Fibroblast of skin of scalp (primary cell): ENCODE measurements around the gene PACSIN1. TPM values are rescaled to one million over a fixed set of nuclear protein-coding genes. Genes with fewer than 3 reads are reported as not detected.

ENCODE experiments used
- DNase-seq: peaks from one replicate; pipeline ENCODE4 v3.0.0-alpha.2; 2013
- polyA plus RNA-seq, 2 experiments: library from polyadenylated mRNA; unstranded; fragments of 120-200 nt; gene quantifications; one replicate each; pipeline ENCODE4 v1.2.1, GENCODE V29; 2013; ENCODE audit not compliant: insufficient read length in 2 of 2

The PACSIN1 gene, protein sequence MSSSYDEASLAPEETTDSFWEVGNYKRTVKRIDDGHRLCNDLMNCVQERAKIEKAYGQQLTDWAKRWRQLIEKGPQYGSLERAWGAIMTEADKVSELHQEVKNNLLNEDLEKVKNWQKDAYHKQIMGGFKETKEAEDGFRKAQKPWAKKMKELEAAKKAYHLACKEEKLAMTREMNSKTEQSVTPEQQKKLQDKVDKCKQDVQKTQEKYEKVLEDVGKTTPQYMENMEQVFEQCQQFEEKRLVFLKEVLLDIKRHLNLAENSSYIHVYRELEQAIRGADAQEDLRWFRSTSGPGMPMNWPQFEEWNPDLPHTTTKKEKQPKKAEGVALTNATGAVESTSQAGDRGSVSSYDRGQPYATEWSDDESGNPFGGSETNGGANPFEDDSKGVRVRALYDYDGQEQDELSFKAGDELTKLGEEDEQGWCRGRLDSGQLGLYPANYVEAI
- not detected for polyA plus RNA-seq (2013, experiment 1 of 2; ENCODE audit: insufficient read length)
- 0.33 TPM for polyA plus RNA-seq (2013, experiment 2 of 2; ENCODE audit: insufficient read length)

- no peak for DNase-seq
Measured at GRCh38 chr6:34465531-34466241, at the start of gene PACSIN1. Gene PACSIN1 (plus strand): TSS chr6:34466076. CDS start chr6:34526306, 60,230 bp downstream.

DNA sequence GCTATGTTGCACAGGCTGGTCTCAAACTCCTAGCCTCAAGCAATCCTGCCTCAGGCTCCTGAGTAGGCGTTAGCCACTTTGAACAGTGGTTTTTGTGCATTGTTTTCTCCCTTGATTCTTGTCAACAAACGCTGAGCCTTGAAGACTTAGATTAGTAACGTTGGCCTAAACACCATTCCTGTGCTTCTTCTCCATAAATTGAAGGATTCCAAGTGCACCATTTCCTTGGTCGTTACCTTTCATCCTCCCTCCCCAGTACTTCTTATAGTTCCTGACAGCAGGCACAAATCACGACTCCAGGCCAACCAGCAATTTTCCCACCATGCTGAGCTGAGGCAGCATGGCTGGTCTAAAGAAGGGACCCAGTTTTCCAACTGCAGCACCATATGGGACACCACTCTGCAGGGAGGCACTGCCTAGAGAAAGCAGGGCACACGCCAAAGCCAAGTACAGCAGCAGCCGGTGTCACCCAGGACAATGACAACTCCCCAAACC, 49.0 kb upstream of the PACSIN1 start:
- no peak for DNase-seq

DNA sequence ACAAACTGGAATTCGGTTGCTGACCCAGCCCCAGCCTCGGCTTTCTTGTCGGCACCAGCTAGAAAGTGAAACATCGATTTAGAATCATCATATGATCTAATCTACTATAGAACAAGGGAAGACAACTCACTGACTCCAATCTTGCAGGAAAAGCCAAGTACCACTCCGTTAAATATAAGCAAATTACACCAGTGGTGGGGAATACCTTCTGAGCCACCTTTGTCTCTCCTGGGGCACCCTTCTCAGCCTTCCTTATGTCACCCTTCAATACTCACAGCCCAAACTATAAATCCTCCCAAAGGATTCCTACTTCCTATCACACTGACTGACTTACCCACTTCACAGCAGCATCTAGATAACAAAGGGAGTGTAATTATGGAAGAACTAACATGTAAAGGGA, 47.5 kb upstream of the PACSIN1 start:
- no peak for DNase-seq

DNA sequence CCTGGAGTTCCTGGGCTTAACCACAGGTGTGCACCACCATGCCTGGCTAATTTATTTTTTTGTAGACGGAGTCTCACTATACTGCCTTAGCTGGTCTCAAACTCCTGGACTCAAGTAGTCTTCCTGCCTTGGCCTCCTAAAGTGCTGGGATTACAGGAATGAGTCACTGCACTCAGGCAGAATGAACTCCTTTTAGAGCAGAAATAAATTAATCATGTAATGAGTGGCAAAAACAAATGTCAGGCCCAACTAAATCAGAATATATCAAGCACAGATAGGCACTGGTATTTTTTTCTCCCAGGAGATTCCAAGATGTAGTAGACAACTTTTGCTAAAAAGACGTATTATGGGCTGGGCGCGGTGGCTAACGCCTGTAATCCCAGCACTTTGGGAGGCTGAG, 42.6 kb upstream of the PACSIN1 start:
- DNase-seq, result no peak

GRCh38 chr6:34424200-34425131, 41.4 kb upstream of the PACSIN1 start:
- no peak for DNase-seq

- no peak for DNase-seq
Measured at GRCh38 chr6:34425132-34425497, 40.8 kb upstream of the PACSIN1 start.

- DNase-seq, result peak; percentile 94
Measured at GRCh38 chr6:34425498-34426410, 40.1 kb upstream of the PACSIN1 start, which contains the start of gene RPS10. Gene RPS10 (minus strand): TSS chr6:34426069. CDS start chr6:34425221, 848 bp downstream.

DNA sequence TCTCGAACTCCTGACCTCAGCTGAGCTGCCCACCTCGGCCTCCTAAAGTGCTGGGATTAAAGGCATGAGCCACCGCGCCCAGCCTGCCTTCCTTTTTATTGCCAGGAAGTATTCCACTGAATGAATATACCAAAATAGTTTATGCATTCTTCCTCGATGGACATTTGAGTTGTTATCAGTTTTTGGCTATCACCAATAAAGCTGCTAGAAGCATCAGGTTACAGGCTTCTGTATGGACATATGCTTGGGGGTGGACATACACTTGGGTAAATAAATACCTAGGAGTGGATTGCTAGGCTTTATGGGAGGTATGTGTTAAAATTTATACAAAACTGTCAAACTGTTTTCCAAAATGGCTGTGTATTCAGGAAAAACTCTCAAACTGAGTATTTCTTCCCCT, 30.0 kb upstream of the PACSIN1 start:
- DNase-seq, result no peak

DNA sequence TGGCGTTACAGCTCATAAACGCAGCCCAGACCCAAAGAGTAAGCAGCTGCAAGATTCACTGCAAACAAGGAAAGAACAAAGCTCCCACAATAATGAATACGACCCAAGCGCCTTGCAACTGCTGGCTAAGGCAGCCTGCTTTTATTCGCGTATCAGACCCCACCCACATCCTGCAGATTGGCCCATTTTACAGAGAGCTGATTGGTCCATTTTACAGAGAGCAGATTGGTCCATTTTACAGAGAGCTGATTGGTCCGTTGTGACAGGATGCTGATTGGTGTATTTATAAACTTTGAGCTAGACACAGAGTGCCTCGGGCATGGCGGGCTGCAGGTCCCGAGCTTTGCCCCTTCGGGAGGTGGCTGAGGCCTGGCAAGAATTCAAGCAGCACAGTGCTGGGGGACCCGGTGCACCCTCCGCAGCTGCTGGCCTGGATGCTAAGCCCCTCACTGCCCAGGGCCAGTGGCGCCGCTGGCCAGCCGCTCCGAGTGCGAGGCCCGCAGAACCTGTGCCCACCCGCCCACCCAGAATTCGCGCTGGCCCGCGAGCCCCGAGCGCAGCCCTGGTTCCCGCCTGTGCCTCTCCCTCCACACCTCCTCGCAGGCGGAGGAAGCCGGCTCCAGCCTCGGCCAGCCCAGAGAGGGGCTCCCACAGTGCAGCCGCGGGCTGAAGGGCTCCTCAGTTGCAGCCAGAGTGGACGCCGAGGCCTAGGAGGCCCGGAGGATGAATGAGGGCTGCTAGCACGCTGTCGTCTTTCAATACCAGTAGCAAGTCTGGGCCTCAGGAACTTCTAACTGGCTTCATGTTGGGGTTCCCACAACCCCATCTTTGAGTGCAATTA, 28.9 kb upstream of the PACSIN1 start:
- DNase-seq, result no peak

GRCh38 chr6:34437644-34437970, 28.3 kb upstream of the PACSIN1 start:
- DNase-seq, result no peak

GRCh38 chr6:34438705-34439104, 27.2 kb upstream of the PACSIN1 start:
- no peak for DNase-seq

DNA sequence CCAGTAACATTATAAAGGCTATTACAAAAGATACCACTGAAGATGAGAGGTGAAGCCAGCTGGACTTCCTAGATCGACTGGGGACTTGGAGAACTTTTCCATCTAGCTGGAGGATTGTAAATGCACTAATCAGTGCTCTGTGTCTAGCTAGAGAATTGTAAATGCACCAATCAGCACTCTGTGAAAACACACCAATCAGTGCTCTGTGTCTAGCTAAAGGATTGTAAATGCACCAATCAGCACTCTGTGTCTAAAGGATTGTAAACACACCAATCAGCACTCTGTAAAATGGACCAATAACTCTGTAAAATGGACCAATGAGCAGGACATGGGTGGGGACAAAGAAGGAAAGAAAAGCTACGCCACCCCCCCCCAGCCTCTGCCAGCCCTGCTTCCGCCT, 26.4 kb upstream of the PACSIN1 start:
- no peak for DNase-seq

DNA sequence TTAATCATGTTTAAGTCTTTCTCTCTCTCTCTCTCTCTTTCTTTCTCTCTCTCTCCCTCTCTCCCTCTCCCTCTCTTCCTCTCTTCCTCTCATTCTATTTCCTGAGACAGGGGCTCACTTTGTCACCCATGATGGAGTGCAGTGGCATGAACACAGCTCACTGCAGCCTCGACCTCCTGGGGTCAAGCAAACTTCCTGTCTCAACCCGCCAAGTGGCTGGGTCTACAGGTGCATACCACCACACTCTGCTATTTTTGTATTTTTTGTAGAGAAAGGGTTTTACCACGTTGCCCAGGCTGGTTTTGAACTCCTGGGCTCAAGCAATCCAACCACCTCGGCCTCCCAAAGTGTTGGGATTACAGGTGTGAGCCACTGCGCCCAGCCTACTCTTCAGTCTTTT, 24.4 kb upstream of the PACSIN1 start:
- no peak for DNase-seq

DNA sequence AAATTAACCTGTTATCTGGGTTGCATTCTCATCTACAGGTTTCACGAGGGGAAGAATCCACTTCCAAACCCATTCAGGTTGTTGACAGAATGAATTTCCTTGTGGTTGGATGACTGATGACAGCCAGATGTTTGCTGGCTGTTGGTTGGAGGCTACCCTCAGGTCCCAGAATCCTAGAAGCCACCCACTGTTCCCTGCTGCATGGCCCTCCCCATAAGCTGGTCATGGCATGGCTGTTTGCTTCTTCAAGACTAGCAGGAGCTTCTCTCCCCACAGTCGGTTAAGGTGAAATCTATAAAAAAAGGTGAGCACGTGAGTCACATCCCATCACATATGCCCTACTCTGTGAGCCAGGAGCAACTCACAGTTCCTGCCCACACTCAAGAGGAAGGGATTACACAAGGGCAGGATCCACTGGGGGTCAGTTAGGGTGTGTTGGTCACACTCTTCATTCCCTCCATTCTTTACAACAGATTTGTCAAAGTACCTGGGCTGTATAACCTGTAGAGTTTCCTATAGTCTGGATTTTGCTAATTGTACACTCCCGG, 20.5 kb upstream of the PACSIN1 start:
- DNase-seq, result no peak

DNA sequence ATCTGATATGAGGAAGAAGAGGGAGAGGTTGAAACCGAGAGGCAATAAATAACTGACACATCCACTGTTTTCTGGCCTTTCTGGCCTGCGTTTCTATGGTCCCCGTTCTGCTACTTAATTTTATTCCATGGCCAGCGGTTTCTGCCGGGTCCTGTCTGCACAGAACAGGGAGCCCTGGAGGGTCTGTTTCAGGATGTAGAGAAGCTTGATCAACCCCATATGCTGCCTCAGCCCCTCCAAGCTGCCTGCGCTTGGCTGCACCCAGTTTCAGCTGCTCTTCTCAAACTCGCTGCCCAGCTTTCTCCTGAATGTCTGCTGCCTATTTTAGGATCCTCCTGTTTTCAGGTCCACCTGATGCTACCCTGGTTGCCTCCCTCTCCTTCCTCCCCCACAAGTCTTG, 18.5 kb upstream of the PACSIN1 start:
- no peak for DNase-seq

- DNase-seq, result no peak
Measured at GRCh38 chr6:34447910-34448309, 18.0 kb upstream of the PACSIN1 start.

DNA sequence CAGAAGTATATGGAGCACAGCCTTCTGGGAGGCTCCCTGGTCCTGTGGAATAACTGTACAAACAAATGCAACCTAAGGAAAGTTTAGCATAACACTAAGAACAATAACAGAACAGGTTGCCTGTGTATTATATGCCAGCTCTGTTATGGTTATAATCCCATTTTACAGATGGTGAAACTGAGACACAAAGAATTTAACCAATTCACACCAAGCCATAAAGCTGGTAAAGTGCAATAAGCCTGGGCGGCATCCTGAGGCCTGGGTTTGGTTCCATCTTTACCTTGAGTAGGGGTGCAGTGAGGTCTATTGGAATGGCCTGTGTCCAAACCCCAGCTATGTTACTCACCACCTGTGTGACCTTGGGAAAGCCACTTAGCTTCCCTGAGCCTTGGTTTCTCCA, 14.7 kb upstream of the PACSIN1 start:
- no peak for DNase-seq

DNA sequence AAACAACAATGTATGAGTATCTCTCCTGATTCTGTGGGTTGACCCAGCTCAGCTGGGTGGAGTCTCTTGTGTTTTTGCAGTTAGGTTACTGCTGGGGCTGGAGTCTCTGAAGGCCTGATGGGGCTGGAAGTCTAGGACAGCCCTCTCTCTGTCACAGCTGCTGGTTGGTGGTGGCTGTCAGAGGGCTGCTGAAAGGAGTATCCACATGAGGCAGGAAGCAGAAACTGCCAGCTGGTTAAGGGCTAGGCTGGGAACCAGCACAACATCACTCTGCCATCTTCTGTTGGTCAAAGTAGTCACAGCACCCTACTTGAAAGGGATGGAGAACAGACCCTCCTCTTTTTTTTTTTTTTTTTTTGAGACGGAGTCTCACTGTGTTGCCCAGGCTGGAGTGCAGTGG, 10.0 kb upstream of the PACSIN1 start:
- DNase-seq, result no peak

GRCh38 chr6:34457382-34457741, 8.5 kb upstream of the PACSIN1 start:
- DNase-seq, result no peak
